HEK293T (cell line): ENCODE results near the gene C20orf141.

Experiments used
- FOXA1 ChIP-seq: fragments of 450-650 bp; IDR thresholded peaks from 2 replicates; pipeline ENCODE4 v1.6.1; 2016; ENCODE audit warnings: mild to moderate bottlenecking
- HDGF ChIP-seq: fragments of 450-650 bp; IDR thresholded peaks from 2 replicates; pipeline ENCODE4 v1.6.1; 2017; ENCODE audit warnings: antibody characterized with exemption, borderline replicate concordance
- NFRKB ChIP-seq: fragments of 450-650 bp; IDR thresholded peaks from 2 replicates; pipeline ENCODE4 v1.6.1; 2016; ENCODE audit warnings: mild to moderate bottlenecking, moderate library complexity
- SP1 ChIP-seq: fragments of 450-650 bp; IDR thresholded peaks from 2 replicates; pipeline ENCODE4 v1.6.1; 2017

DNA sequence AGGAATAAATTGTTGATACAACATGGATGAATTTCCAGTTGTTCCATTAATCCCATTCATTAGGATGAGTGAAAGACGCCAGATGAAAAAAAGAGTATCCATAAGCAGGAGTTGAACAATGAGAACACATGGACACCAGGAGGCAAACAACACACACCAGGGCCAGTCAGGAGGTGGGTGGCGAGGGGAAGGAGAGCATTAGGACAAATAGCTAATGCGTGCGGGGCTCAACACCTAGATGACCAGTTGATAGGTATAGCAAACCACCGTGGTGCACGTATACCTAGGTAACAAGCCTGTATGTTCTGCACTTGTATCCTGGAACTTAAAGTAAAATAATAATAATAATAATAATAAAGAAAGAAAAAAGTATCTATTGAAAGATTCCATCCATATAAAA lies 14.6 kb downstream of the C20orf141 start:
- no peak for TF ChIP-seq HDGF
- no peak for TF ChIP-seq SP1
- TF ChIP-seq FOXA1: no peak
- no peak for TF ChIP-seq NFRKB
